Neural cell (in vitro differentiated cells): ENCODE results near the gene MAP1LC3B2.

Source experiments
- CTCF ChIP-seq: fragments of 450-650 bp; IDR thresholded peaks from 2 replicates; pipeline ENCODE4 v1.5.1; 2014; ENCODE audit warnings: antibody characterized with exemption, mild to moderate bottlenecking, moderate library complexity; ENCODE audit not compliant: poor library complexity, severe bottlenecking
- EP300 ChIP-seq: fragments of 450-650 bp; conservative IDR thresholded peaks from 2 replicates; pipeline ENCODE4 v1.6.1; 2014; ENCODE audit warnings: antibody characterized with exemption, mild to moderate bottlenecking, moderate library complexity; ENCODE audit not compliant: poor library complexity, severe bottlenecking
- MXI1 ChIP-seq: fragments of 450-650 bp; conservative IDR thresholded peaks from 2 replicates; pipeline ENCODE4 v1.6.1; 2014; ENCODE audit warnings: antibody characterized with exemption, mild to moderate bottlenecking; ENCODE audit not compliant: poor library complexity, severe bottlenecking
- POLR2AphosphoS5 ChIP-seq: IDR thresholded peaks from 2 replicates; pipeline ENCODE4 v1.6.1; 2012
- RAD21 ChIP-seq: fragments of 450-650 bp; conservative IDR thresholded peaks from 2 replicates; pipeline ENCODE4 v1.6.1; 2014; ENCODE audit warnings: antibody characterized with exemption, mild to moderate bottlenecking, moderate library complexity
- REST ChIP-seq: IDR thresholded peaks from 2 replicates; pipeline ENCODE4 v1.6.1; 2012; ENCODE audit warnings: borderline replicate concordance
- SMC3 ChIP-seq: fragments of 450-650 bp; conservative IDR thresholded peaks from 2 replicates; pipeline ENCODE4 v1.6.1; 2014; ENCODE audit warnings: antibody characterized with exemption, mild to moderate bottlenecking, moderate library complexity; ENCODE audit not compliant: poor library complexity
- TAF1 ChIP-seq: IDR thresholded peaks from 2 replicates; pipeline ENCODE4 v1.6.1; 2012; ENCODE audit warnings: low read depth

GRCh38 chr12:116529048-116529447 lies 30.1 kb upstream of the MAP1LC3B2 start:
- TF ChIP-seq RAD21 (no peak), CTCF (no peak), REST (no peak), EP300 (no peak), SMC3 (no peak), TAF1 (no peak), POLR2AphosphoS5 (no peak), MXI1 (no peak)
